ENCODE results near the gene B4GALT1.

B4GALT1 gene

DNA sequence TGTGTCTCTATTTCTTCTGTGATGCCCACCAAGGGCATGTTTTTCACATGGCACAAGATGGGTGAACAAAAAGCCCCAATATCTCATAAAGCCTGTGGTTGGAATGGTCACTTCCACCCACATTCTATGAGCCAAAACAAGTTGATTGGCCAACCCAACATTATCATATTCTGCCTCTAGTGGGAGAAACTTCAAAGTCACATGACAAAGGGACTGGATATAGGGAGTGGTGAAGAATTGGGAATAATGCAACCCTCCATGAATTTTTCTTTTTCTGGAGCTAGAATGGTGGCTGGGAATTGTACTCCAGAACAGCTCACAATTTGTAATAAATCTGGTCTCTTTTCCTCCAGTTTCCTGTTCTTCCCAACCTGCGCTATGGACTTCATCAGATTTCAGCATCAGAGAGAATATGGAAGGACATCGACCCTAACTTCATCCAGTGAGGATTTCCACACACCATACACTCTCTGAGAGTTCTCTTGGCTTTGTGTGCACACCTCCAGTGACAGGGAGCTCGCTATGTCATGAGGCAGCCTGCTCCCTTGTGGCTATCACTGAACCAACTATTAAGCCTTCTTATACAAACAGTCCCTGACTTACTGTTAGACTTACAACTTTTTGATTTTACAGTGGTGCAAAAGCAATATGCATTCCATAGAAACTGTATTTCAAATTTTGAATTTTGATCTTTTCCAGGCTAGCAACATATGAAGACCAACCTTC, 12.0 kb upstream of the B4GALT1 start:
- no peak overlapping the region for H3K4me2 ChIP-seq (ENCODE audit: low read length)
- H3K4me1 ChIP-seq: peaks cover 2% of the 10 kb centered on the region
- H3K27ac ChIP-seq: no peak overlapping the region
- no peaks in the 10 kb centered on the region for H3K27me3 ChIP-seq (ENCODE audit: control insufficient read depth, insufficient read depth, low read length)
- no peak overlapping the region for H3K4me3 ChIP-seq (ENCODE audit: low read depth, low read length)
- H2AFZ ChIP-seq: no peak overlapping the region
- no peaks in the 10 kb centered on the region for H3K79me2 ChIP-seq
- no peak overlapping the region for H3K9ac ChIP-seq
- no peaks in the 10 kb centered on the region for H3K36me3 ChIP-seq (ENCODE audit: control insufficient read depth, insufficient read depth, low read length)
- no peaks in the 10 kb centered on the region for H3K9me3 ChIP-seq (ENCODE audit: control insufficient read depth, low read length)
- TF ChIP-seq CTCF (IDR thresholded peaks at IDR 0.05): no peak

DNA sequence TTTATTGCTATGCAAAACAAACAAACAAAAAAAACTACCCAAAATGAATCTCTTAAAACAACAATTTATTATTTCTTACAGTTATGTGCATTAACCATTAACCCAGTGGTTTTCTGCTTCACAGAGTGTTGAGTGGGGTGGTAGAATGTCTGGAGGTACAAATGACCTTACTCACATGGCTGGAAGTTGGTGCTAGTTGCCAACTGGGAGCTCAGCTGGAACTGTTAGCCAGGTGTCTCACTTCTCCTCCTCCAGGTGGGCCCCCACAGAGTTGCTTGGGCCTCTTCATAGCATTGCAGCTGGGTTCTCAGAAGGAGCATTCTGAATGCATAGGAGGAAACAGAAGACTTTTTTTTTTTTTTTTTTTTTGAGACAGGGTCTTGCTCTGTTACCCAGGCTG, 10.5 kb upstream of the B4GALT1 start:
- no peaks in the 10 kb centered on the region for H3K79me2 ChIP-seq
- no peak for TF ChIP-seq CTCF (IDR thresholded peaks at IDR 0.05)
- no peaks in the 10 kb centered on the region for H3K9me3 ChIP-seq (ENCODE audit: control insufficient read depth, low read length)
- H3K27ac ChIP-seq: no peak overlapping the region
- no peak overlapping the region for H3K9ac ChIP-seq
- H2AFZ ChIP-seq: no peak overlapping the region
- no peak overlapping the region for H3K4me3 ChIP-seq (ENCODE audit: low read depth, low read length)
- H3K4me2 ChIP-seq (ENCODE audit: low read length): no peak overlapping the region
- no peaks in the 10 kb centered on the region for H3K27me3 ChIP-seq (ENCODE audit: control insufficient read depth, insufficient read depth, low read length)
- no peaks in the 10 kb centered on the region for H3K36me3 ChIP-seq (ENCODE audit: control insufficient read depth, insufficient read depth, low read length)
- H3K4me1 ChIP-seq: peaks cover 10% of the 10 kb centered on the region

DNA sequence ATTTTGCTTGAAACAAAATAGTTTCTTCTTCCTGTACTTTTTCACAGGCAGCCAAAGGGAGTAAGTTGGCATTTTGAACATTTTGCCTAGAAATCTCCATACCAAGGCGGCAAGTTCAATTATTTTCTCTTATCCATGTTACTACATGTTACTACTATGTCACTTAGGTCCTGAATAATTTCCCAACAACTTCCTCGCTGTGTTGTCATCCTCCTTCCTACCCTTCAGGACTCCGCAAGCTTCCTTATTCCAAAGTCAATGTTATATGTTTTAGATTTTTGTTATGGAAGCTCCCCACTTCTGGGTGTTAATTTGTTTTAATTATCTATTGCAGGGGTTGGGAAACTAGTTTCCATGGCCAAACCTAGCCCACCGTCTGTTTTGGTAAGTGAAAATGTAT, 9.9 kb upstream of the B4GALT1 start:
- H3K79me2 ChIP-seq: no peaks in the 10 kb centered on the region
- no peak for TF ChIP-seq CTCF (IDR thresholded peaks at IDR 0.05)
- H3K27ac ChIP-seq: no peak overlapping the region
- peaks cover 11% of the 10 kb centered on the region for H3K4me1 ChIP-seq
- no peak overlapping the region for H3K4me3 ChIP-seq (ENCODE audit: low read depth, low read length)
- H2AFZ ChIP-seq: no peak overlapping the region
- no peak overlapping the region for H3K4me2 ChIP-seq (ENCODE audit: low read length)
- no peaks in the 10 kb centered on the region for H3K27me3 ChIP-seq (ENCODE audit: control insufficient read depth, insufficient read depth, low read length)
- H3K36me3 ChIP-seq (ENCODE audit: control insufficient read depth, insufficient read depth, low read length): no peaks in the 10 kb centered on the region
- H3K9ac ChIP-seq: no peak overlapping the region
- H3K9me3 ChIP-seq (ENCODE audit: control insufficient read depth, low read length): no peaks in the 10 kb centered on the region

DNA sequence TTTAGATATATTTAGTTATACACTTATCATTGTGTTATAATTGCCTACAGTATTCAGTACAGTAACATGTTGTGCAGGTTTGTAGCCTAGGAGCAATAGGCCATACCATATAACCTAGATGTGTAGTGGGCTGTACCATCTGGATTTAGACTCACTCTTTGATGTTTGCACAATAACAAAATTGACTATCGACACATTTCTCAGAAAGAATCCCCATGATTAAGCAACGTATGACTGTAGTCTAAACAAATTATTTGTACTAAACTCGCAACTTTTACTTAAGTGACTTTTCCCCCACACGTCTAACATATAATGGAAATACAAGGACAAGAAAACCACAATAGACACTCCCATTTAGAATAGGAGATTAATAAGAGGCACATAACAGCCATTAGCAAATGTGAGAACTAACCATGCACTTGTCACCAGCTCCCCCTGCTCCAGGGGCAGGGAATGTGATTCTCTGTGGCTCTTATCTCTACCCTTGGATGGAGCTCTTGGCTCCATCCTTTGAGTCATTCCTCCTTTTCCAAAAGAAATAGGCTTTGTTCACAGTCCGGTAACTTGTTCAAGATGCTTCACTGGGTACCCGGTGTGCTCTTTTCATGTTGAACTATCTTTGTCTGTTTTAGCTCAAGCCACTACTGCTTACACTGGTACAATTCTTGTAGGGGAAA, 8.7 kb upstream of the B4GALT1 start:
- no peak overlapping the region for H3K4me3 ChIP-seq (ENCODE audit: low read depth, low read length)
- H2AFZ ChIP-seq: no peak overlapping the region
- H3K9ac ChIP-seq: no peak overlapping the region
- no peak overlapping the region for H3K27ac ChIP-seq
- no peak overlapping the region for H3K4me2 ChIP-seq (ENCODE audit: low read length)
- H3K27me3 ChIP-seq (ENCODE audit: control insufficient read depth, insufficient read depth, low read length): no peaks in the 10 kb centered on the region
- peaks cover 23% of the 10 kb centered on the region for H3K4me1 ChIP-seq
- TF ChIP-seq CTCF (IDR thresholded peaks at IDR 0.05): no peak
- no peaks in the 10 kb centered on the region for H3K36me3 ChIP-seq (ENCODE audit: control insufficient read depth, insufficient read depth, low read length)
- no peaks in the 10 kb centered on the region for H3K79me2 ChIP-seq
- H3K9me3 ChIP-seq (ENCODE audit: control insufficient read depth, low read length): no peaks in the 10 kb centered on the region

Data from parathyroid adenoma (tissue), 2 donors.